Measurements from ENCODE around the gene FUBP3.

DNA sequence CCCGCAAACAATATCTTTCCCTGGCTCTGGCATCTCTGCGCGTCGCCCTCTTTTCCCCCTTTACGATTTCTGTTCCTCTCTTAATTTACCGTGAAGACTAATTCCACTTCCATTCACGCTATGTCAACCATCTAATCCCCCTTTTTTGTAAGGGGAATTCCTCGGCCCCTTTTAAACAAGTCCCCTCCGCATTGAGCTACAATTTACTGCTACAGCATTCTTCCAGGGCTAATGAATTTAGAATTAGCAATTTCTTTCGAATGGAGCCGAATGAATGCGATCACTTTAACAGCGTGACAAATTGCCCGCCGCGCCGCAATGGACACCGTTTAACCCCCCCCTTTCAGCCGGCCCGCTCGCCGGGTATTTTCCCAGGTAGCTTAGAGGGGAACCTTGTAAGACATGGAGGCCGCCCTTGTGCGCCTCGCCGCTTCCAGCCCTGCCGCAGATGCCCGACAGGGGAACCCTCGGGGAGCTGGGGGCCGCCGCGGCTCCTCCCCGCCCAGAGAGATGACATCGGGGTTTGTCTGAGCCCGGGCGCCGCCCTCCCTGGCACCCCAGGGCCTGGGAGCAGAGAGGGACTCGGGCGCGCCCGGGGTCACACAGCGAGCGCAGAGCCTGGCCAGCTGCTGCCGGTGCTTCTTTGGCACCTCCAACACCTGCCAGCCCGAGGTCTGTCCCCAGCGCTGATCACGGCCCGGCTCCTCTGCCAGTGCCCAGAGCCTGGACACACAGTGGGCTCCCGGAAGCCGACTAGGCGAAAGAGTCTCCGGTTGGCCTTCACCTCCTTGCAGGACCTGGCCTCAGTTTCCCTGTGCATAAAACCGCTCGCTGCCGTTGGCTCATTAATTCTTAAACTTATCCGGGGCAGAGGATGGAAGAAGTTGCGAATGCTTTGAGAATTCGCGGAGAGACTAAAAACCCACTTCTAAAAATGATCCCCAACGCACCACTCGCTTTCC is 86.3 kb downstream of the FUBP3 start:
- no peak for TF ChIP-seq GABPA (IDR thresholded peaks at IDR 0.05; ENCODE audit: low read depth)
- TF ChIP-seq, protein P1, sequence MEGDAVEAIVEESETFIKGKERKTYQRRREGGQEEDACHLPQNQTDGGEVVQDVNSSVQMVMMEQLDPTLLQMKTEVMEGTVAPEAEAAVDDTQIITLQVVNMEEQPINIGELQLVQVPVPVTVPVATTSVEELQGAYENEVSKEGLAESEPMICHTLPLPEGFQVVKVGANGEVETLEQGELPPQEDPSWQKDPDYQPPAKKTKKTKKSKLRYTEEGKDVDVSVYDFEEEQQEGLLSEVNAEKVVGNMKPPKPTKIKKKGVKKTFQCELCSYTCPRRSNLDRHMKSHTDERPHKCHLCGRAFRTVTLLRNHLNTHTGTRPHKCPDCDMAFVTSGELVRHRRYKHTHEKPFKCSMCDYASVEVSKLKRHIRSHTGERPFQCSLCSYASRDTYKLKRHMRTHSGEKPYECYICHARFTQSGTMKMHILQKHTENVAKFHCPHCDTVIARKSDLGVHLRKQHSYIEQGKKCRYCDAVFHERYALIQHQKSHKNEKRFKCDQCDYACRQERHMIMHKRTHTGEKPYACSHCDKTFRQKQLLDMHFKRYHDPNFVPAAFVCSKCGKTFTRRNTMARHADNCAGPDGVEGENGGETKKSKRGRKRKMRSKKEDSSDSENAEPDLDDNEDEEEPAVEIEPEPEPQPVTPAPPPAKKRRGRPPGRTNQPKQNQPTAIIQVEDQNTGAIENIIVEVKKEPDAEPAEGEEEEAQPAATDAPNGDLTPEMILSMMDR (IDR thresholded peaks at IDR 0.05; ENCODE audit: insufficient read depth, low read length): no peak
